ENCODE measurements around the gene ZNF785. TPM values are rescaled to one million over a fixed set of nuclear protein-coding genes. Genes with fewer than 3 reads are reported as not detected.

Gene ZNF785
- total and polyA plus RNA-seq, 2 experiments from 2014 or later, result 4.9 to 7.1 TPM

DNA sequence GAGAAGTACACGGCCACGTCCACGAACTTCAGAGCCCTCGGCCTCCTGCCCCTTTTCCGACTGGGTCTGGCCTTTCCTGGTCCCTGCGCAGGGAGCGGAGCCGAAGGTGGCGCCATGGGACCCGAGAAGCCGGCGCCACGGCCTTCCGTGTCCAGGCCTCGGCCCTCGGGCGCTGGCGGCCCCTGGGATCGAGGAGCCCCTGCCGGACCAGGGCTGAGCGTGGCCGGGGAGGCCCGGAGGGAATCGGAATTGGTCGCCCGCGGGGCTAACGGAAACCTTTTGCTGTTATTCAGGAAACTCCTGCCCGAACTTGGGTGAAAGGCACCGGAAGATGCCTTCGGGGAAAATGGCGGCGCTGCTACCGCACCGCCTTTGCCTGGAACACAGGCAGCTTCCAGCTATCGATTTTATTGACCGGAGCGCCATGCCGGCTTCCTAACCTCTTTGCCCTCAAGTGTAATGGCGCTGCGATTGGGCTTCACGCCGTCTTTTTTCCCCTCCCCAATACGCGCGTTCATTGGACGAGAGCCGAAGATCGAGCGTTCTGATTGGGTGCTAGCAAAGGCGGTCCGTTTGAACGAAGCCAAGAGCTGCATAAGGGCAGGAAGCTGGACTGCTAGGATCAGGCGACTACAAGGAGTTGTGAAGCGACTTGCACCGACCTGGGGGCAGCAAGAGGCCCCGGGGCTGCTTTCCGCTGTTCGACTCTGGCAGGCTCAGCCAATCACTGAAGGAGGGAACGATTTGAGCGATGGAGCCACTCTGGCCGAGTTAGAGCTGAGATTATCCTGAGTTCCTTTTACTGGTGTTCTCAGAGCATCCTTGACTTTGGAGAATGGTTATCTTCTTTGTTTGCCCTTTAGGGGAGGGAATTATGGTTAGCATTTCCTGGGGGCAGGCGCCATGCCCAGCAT lies 24.7 kb upstream of the ZNF785 start, which contains the start of gene ZNF689:
TSS of gene ZNF689 (minus strand) at position 464 of the 914 bp plus-strand sequence. CDS start at position 116, 348 bp downstream.
- Histone ChIP-seq H4K20me1 (replicated peaks; ENCODE audit: insufficient read depth) (peaks cover 7% of the 10 kb centered on the region; the same call in 1 of the 2 replicates), H3K36me3 (ENCODE audit: insufficient read depth) (0 out of 2 replicates have a peak, but pooled peaks cover 16% of the 10 kb centered on the region), H3K27me3 (ENCODE audit: insufficient read depth) (no peaks in the 10 kb centered on the region), H3K79me2 (replicated peaks; ENCODE audit: insufficient read depth) (0 out of 2 replicates have a peak, but pooled peaks cover 15% of the 10 kb centered on the region), H3K4me1 (ENCODE audit: insufficient read depth) (0 out of 2 replicates have a peak, but pooled peaks cover 6% of the 10 kb centered on the region), H3K4me3 (peak within 1 kb of the TSS; percentile 69), H3K9me2 (ENCODE audit: insufficient read depth) (no peaks in the 10 kb centered on the region), H3K4me2 (peak within 1 kb of the TSS; percentile 75), H2AFZ (peak within 1 kb of the TSS; percentile 78), H3K27ac (ENCODE audit: low read depth) (peak within 1 kb of the TSS; percentile 84), H3F3A (replicated peaks; ENCODE audit: low read depth) (0 out of 2 replicates have a peak, but pooled peaks cover 8% of the 10 kb centered on the region)
- no peaks in the 10 kb centered on the region for H3K9me3 Mint-ChIP-seq
- peak; percentile 92 for ATAC-seq
- peak; percentile 74 for TF ChIP-seq CREB1 (CRISPR knock-in tag; IDR thresholded peaks at IDR 0.05; ENCODE audit: low read depth)
- peak; percentile 26 for TF ChIP-seq POLR2AphosphoS5 (IDR thresholded peaks at IDR 0.05; ENCODE audit: low read depth)
- TF ChIP-seq ETS1 (IDR thresholded peaks at IDR 0.05), result peak; percentile 93
- TF ChIP-seq, protein P1, sequence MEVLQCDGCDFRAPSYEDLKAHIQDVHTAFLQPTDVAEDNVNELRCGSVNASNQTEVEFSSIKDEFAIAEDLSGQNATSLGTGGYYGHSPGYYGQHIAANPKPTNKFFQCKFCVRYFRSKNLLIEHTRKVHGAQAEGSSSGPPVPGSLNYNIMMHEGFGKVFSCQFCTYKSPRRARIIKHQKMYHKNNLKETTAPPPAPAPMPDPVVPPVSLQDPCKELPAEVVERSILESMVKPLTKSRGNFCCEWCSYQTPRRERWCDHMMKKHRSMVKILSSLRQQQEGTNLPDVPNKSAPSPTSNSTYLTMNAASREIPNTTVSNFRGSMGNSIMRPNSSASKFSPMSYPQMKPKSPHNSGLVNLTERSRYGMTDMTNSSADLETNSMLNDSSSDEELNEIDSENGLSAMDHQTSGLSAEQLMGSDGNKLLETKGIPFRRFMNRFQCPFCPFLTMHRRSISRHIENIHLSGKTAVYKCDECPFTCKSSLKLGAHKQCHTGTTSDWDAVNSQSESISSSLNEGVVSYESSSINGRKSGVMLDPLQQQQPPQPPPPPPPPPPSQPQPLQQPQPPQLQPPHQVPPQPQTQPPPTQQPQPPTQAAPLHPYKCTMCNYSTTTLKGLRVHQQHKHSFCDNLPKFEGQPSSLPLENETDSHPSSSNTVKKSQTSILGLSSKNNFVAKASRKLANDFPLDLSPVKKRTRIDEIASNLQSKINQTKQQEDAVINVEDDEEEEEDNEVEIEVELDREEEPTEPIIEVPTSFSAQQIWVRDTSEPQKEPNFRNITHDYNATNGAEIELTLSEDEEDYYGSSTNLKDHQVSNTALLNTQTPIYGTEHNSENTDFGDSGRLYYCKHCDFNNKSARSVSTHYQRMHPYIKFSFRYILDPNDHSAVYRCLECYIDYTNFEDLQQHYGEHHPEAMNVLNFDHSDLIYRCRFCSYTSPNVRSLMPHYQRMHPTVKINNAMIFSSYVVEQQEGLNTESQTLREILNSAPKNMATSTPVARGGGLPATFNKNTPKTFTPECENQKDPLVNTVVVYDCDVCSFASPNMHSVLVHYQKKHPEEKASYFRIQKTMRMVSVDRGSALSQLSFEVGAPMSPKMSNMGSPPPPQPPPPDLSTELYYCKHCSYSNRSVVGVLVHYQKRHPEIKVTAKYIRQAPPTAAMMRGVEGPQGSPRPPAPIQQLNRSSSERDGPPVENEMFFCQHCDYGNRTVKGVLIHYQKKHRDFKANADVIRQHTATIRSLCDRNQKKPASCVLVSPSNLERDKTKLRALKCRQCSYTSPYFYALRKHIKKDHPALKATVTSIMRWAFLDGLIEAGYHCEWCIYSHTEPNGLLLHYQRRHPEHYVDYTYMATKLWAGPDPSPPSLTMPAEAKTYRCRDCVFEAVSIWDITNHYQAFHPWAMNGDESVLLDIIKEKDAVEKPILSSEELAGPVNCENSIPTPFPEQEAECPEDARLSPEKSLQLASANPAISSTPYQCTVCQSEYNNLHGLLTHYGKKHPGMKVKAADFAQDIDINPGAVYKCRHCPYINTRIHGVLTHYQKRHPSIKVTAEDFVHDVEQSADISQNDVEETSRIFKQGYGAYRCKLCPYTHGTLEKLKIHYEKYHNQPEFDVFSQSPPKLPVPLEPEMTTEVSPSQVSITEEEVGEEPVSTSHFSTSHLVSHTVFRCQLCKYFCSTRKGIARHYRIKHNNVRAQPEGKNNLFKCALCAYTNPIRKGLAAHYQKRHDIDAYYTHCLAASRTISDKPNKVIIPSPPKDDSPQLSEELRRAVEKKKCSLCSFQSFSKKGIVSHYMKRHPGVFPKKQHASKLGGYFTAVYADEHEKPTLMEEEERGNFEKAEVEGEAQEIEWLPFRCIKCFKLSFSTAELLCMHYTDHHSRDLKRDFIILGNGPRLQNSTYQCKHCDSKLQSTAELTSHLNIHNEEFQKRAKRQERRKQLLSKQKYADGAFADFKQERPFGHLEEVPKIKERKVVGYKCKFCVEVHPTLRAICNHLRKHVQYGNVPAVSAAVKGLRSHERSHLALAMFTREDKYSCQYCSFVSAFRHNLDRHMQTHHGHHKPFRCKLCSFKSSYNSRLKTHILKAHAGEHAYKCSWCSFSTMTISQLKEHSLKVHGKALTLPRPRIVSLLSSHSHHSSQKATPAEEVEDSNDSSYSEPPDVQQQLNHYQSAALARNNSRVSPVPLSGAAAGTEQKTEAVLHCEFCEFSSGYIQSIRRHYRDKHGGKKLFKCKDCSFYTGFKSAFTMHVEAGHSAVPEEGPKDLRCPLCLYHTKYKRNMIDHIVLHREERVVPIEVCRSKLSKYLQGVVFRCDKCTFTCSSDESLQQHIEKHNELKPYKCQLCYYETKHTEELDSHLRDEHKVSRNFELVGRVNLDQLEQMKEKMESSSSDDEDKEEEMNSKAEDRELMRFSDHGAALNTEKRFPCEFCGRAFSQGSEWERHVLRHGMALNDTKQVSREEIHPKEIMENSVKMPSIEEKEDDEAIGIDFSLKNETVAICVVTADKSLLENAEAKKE (CRISPR knock-in tag; IDR thresholded peaks at IDR 0.05), result no peak
- H3K4me3 Mint-ChIP-seq, result peak within 1 kb of the TSS; percentile 87
- peaks cover 3% of the 10 kb centered on the region; the same call in 2 of the 3 replicates for H3K4me1 Mint-ChIP-seq
- H3K27me3 Mint-ChIP-seq (ENCODE audit: insufficient read depth, low read depth, poor library complexity), result peaks cover 9% of the 10 kb centered on the region
- peak; percentile 99 for DNase-seq (ENCODE audit: low spot score)
- H3K27ac Mint-ChIP-seq, result peak within 1 kb of the TSS; percentile 96
- peaks cover 33% of the 10 kb centered on the region for H3K36me3 Mint-ChIP-seq (ENCODE audit: low read depth)
